ENCODE data around the gene SEMA4C.
A peak's percentile ranks its signal among the peaks of the same experiment; 100 is the strongest.

The SEMA4C gene

GRCh38 chr2:96822786-96823185 lies 47.1 kb downstream of the SEMA4C start:
- DNase-seq (ENCODE audit: low read depth), result no peak
- H3K4me3 ChIP-seq (ENCODE audit: control insufficient read depth, low read depth, low read length), result no peak overlapping the region
- TF ChIP-seq CTCF (conservative IDR thresholded peaks at IDR 0.05; ENCODE audit: control insufficient read depth, insufficient read depth, low read depth, low read length), result no peak

- DNase-seq (ENCODE audit: low read depth), result no peak
- no peak for TF ChIP-seq CTCF (conservative IDR thresholded peaks at IDR 0.05; ENCODE audit: control insufficient read depth, insufficient read depth, low read depth, low read length)
- H3K4me3 ChIP-seq (ENCODE audit: control insufficient read depth, low read depth, low read length), result no peak overlapping the region
These were observed 48.7 kb downstream of the SEMA4C start for GRCh38 chr2:96821113-96821675.

GRCh38 chr2:96819876-96820511 lies 49.9 kb downstream of the SEMA4C start:
- no peak for TF ChIP-seq CTCF (conservative IDR thresholded peaks at IDR 0.05; ENCODE audit: control insufficient read depth, insufficient read depth, low read depth, low read length)
- DNase-seq (ENCODE audit: low read depth), result no peak
- no peak overlapping the region for H3K4me3 ChIP-seq (ENCODE audit: control insufficient read depth, low read depth, low read length)

GRCh38 chr2:96819128-96819875 lies 50.6 kb downstream of the SEMA4C start:
- no peak for TF ChIP-seq CTCF (conservative IDR thresholded peaks at IDR 0.05; ENCODE audit: control insufficient read depth, insufficient read depth, low read depth, low read length)
- no peak overlapping the region for H3K4me3 ChIP-seq (ENCODE audit: control insufficient read depth, low read depth, low read length)
- DNase-seq (ENCODE audit: low read depth), result no peak

- DNase-seq (ENCODE audit: low read depth), result no peak
- TF ChIP-seq CTCF (conservative IDR thresholded peaks at IDR 0.05; ENCODE audit: control insufficient read depth, insufficient read depth, low read depth, low read length), result no peak
- no peak overlapping the region for H3K4me3 ChIP-seq (ENCODE audit: control insufficient read depth, low read depth, low read length)
These were observed 52.0 kb downstream of the SEMA4C start for GRCh38 chr2:96817882-96818281.

- no peak for TF ChIP-seq CTCF (conservative IDR thresholded peaks at IDR 0.05; ENCODE audit: control insufficient read depth, insufficient read depth, low read depth, low read length)
- DNase-seq (ENCODE audit: low read depth), result peak; percentile 21
- H3K4me3 ChIP-seq (ENCODE audit: control insufficient read depth, low read depth, low read length), result peak overlapping the region; percentile 38
These were observed 52.8 kb downstream of the SEMA4C start for GRCh38 chr2:96816836-96817702.
